ENCODE results near the gene OR11H7. TPM values are rescaled to one million over a fixed set of nuclear protein-coding genes. Genes with fewer than 3 reads are reported as not detected.

Gene OR11H7
- total RNA-seq, 4 donors from 2014 or later: not detected

Other genes starting within 250 kb of the OR11H7 start
- not detected for gene OR4Q2, start 226.8 kb upstream of the OR11H7 start, total RNA-seq
- gene OR4K14, start 209.7 kb upstream of the OR11H7 start, total RNA-seq: not detected
- gene OR4K13, start 192.9 kb upstream of the OR11H7 start, total RNA-seq: not detected
- not detected for gene OR4L1, start 168.9 kb upstream of the OR11H7 start, total RNA-seq
- gene OR4K17, start 118.2 kb upstream of the OR11H7 start, total RNA-seq: not detected
- not detected for gene OR4N5, start 90.2 kb upstream of the OR11H7 start, total RNA-seq
- gene OR11G2, start 38.1 kb upstream of the OR11H7 start, total RNA-seq: not detected
- gene OR11H6, start 5.3 kb upstream of the OR11H7 start, total RNA-seq: not detected
- not detected for gene OR11H4, start 10.3 kb downstream of the OR11H7 start, total RNA-seq
- gene TTC5, start 77.0 kb downstream of the OR11H7 start, total RNA-seq: 10 to 100 TPM in 3 of 4 donors, 1 to 10 TPM in 1; 8.3 to 23.9 (median 13.8) TPM
- 10 to 100 TPM; 39.1 to 58.1 (median 50.4) TPM for gene CCNB1IP1, start 104.3 kb downstream of the OR11H7 start, total RNA-seq
- gene PARP2, start 114.7 kb downstream of the OR11H7 start, total RNA-seq: 10 to 100 TPM in 3 of 4 donors, 1 to 10 TPM in 1; 7.9 to 20.4 (median 13.0) TPM
- 10 to 100 TPM; 19.5 to 30.5 (median 23.6) TPM for gene TEP1, start 184.5 kb downstream of the OR11H7 start, total RNA-seq
- 1 to 10 TPM in 1 of 4 donors, under 1 TPM in 2, not detected in 1; 0.12 to 1.2 (median 0.36) TPM for gene KLHL33, start 207.2 kb downstream of the OR11H7 start, total RNA-seq
- gene OSGEP, start 225.8 kb downstream of the OR11H7 start, total RNA-seq: 10 to 100 TPM; 13.8 to 54.5 (median 35.8) TPM
- 100 to 1,000 TPM; 107 to 217 (median 119) TPM for gene APEX1, start 226.2 kb downstream of the OR11H7 start, total RNA-seq
- gene PIP4P1, start 232.5 kb downstream of the OR11H7 start, total RNA-seq: 10 to 100 TPM; 26.0 to 34.6 (median 27.6) TPM
- 10 to 100 TPM; 23.0 to 48.8 (median 36.2) TPM for gene PNP, start 240.4 kb downstream of the OR11H7 start, total RNA-seq